Lung microvascular endothelial cell (primary cell): ENCODE results near the gene PTPN1. TPM values are rescaled to one million over a fixed set of nuclear protein-coding genes. Genes with fewer than 3 reads are reported as not detected.
"Not testable (repeated sequence)": the region's sequence is repeated elsewhere in the genome, so short reads cannot be mapped to it uniquely, and the experiment has no call there.

Experiments used
- DNase-seq, 2 donors: peaks; one replicate each; pipeline versions ENCODE4 v3.0.0 to v3.0.0-alpha.2; 2010; ENCODE audit warnings: low read depth in 2 of 2
- total RNA-seq: library from RNA; depleted of rRNA; stranded (reverse); fragments of >200 nt; gene quantifications from 2 replicates; pipeline ENCODE4 v1.2.1, GENCODE V29; 2014

The PTPN1 gene
- total RNA-seq, 1 donor from 2014 or later: 25.6 TPM

DNA sequence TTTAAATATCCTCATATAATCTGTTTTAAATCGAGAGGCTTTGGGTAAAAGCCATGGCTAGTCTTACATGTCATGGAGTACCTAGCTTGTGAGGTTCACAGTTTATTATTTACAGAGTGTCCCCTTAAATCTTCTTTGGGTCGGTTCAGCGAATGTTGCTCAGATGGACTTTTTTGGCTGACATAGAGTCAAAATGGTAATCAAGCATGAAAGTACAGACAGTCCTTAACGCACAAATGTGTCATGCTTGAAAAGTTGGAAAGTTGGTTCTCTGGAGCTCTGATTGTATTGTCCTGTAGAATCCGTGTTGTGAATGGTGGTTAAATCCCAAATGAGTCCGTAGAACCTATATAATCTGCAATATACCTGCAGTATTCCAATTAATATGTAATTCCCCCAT, 22.0 kb downstream of the PTPN1 start:
- no peak for DNase-seq

DNA sequence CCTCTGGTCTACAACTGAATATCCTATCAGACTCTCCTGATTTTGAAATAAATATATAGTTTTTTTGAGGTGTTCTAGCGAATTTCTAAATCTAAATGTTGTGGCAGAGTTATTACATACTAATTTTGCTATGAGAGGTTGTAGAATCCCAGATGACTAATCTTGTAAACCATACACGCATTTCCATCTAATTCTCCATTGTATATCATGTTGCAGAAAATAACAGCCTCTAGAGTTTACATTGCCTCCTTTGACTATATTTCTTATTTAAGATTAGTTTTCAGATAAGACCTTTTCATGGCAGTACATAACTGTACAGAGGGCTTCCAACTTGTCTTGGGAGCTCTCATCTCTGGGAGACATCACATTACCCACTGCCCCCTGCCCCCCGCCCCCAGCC, 22.9 kb downstream of the PTPN1 start:
- no peak for DNase-seq

DNA sequence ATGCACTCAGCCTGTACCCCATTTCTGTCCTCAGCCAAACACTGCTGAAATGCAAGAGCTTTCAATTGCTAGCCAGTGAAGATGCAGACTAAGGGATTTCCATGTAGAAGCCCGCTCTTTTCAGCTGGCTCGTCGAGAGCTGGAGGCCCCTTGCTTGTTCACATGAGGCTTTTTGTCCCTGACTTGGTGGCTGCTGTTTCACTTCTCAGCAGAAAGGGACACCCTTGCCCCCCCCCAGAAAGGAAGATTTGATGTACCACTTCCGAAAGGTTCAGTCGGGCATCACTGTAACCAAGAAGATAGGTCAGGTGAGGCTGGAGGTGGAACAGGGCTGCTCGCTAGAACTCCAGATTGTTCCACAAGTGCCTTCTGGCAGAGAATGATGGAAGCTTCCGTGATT, 23.3 kb downstream of the PTPN1 start:
- no peak for DNase-seq

DNA sequence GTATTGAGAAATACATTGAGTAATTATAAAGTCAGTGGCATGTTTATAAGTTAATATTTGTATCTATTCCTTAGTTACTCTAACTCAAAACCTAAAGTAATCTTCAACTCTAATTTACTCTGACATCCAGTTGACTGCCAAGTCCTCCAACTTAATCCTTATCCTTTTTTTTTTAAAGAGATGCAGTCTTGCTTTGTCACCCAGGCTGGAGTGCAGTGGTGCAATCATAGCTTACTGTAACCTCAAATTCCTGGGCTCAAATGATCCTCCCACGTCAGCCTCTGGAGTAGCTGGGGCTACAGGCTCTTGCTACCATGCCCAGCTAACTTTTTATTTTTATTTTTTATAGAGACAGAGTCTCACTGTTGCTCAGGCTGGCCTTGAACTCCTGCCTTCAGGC, 24.4 kb downstream of the PTPN1 start:
- no peak for DNase-seq

DNA sequence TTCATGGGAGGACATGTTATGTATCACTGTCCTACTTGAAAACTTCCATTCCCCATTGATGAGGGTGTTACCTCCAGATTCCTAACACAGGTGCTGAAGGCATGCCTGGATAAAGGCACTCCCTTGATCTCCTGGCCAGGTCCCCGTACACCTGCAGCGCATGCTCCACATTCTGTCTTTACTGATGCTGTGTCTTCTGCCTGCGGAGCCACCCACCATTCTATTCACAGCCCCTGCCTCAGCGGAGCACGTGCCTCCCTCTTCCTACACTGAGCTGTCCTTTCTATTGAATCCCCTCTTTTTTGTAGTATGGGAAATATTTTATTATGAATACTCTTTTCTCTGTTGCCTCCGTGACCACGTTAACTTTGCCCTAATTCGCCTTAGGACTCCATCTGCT, 25.0 kb downstream of the PTPN1 start:
- DNase-seq: no peak

DNA sequence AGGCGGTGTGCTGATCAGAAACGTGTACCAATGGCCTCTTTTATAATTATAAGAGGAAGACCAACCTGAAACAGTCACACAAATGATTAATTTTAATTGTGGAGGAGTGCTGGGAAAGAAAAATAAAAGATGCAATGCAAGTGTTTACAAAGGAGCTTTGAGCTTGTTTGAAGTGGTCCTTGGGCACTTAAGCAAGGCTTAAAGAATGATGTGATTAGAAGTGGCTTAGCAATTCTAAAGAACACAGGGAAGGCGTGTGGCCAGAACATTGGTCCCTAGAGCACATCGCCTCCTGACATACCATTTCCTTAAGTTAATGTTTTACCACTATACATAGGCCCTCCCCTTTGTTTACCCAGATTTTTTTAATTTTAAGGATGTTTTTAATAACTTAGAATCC, 26.1 kb downstream of the PTPN1 start:
- DNase-seq: no peak

DNA sequence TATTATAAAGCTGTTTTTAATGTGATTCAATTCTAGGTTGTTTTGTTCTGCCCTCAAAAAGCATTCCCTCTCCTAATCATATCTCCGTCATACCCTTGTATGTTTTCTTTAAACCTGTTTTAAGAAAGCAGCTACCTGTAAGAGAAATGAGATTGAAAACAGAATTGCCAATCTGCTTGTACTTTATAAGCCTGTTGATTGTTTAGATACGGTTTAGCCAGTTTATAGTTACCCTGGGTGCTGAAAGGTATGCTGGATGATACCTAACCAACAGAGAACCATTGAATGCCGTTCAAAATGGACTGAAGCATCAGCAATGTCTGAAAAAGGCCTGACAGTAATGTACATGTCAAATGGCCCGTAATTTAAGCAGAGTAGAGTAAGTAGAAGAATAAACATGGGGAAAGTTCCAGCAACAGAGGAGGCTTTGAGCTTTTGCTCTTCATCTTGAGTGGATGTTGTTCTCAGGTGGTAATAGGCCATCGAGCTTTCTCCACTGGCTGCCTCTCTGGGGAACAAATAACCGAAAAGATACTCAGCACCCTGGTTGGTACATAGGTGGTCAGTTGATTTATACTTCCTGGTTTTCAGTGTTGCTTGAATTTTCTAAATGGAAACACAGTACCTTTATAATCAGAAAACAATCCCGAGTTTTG, 27.5 kb downstream of the PTPN1 start:
- no peak for DNase-seq

DNA sequence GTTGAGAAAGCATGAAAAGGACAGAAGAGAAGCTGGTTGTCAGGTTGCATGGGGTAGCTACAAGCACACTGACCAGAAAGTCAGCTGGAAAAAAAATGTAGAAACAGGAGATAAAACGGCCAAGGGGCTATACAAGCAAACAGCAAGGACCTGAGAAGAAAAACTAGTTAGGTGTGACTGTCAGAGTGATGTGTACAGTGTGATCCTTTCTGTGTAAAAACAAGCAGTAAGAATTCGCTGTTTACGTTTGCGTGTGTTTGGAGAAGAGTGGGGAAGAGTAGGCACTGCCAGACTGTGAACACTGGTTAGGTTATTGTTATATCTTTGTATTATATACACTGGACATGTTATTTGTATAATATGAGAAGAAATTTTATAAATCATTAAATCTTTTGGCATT, 28.1 kb downstream of the PTPN1 start:
- no peak for DNase-seq

DNA sequence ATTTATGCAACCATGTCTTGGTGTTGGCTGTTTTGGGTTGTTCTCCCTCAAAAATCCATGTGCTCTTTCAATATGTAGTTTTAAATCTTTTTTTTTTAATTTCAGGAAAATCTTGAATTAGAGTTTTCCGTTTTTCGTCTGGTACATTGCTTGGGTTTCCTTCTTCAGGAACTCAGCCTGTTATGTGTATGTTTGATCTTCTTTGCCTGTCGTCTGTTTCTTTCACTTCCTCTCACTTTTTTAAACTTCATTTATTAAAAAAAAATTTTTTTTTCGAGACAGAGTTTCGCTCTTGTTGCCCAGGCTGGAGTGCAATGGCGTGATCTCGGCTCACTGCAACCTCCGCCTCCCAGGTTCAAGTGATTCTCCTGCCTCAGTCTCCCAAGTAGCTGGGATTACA, 29.6 kb downstream of the PTPN1 start:
- not testable (repeated sequence) for DNase-seq

DNA sequence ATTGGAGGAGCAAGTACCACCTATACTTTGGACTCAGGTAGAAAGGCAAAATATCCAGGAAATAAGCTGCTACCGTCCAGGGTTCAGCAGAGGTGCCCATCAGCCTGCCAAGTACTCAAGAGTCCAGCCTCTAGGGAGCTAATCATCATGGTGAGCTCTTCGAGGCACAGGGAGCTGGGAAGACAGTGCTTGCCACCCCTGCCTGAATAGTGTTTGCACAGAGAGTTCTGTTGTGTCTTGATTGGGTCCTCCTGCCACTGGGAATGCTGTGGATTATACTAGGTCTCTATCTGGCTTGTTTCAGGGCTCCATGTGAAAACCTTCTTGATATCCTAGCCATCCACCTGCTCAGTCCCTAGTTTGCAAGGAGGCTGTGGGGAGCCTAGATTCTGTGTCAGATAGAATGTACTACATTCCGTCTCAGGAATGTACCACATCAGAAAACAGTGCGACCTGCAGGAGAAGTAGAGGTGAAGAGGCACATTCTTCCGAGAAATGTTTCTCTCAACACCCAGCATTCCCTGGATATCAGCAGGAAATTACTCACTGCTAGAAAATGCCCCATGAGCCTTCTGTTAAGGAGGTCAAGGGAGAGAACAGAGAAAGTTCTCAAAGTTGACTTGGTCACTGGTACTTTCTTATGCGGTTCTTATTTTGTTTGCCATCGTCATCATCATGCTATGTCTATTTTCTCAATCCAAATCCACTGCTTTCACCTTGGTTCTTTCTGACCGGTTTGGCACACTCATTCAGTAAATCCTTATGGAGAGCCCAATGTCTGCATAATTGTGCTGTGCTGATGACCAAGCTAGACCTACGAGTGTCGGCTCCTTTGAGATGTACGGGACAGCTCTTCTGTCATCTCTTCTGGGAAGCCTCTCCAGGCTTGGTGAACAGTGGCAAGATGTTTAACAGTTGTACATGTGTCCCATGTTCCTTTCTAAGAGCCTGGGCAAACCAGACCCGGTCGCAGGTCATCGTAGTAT, 30.7 kb downstream of the PTPN1 start:
- peak in 1 of 2 donors; percentile 94 for DNase-seq

DNA sequence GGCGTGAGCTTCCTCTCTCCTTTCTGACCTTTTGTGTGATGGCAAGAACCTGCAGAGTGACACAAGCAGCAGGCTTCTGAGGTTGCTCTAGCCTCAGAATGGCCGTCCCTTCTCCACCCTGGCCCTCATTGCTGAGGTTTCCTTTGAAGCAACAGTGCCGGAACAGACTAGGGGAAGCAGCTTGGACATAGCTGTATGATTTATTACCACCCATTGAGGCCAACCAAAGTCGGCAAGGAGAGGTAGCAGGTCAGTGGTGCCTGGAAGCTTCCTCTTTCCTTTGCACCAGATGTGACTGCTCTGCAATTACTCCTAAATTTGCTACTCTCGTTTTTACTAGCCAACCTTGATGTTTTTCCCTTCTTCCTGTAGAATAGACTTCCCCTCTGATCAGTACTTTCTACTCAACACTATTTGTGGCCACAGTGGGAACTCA, 31.4 kb downstream of the PTPN1 start:
- DNase-seq: peak in 1 of 2 donors; percentile 82

DNA sequence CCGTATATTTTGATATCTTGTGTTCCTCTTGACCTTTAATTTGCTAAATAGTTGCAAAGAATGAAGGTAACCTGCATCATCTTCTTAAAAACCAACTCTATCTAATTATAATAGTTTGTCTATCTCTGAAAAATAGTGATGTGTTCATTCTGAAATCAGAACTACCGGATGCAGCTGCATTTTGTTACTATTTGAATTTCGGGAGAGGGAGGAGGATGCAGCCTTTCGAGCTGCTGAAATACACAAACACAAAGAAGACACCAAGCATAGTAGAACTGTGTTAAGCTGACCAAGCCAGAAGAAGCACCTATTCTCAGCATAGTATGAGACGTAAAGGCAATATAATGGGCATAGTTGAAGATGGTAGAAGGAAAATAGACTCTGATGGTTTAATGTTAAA, 33.1 kb downstream of the PTPN1 start:
- DNase-seq: peak in 1 of 2 donors; percentile 53

DNA sequence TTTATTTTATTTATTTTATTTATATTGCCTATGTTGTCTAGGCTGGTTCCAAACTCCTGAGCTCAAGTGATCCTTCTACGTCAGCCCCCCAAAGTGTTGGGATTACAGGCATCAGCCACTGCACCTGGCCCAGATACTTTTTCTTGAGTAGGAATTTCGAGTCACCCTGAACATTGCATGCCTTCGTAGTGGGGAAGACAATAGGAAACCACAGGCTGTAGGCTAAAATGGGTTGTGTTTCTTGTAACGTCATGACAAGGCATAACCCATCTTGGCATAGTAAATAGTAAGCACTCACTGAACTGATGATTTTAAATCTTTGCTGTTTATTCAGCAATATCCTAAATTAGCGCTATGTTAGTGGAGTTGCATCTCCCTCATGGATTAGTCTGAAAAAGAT, 34.9 kb downstream of the PTPN1 start:
- DNase-seq: no peak

DNA sequence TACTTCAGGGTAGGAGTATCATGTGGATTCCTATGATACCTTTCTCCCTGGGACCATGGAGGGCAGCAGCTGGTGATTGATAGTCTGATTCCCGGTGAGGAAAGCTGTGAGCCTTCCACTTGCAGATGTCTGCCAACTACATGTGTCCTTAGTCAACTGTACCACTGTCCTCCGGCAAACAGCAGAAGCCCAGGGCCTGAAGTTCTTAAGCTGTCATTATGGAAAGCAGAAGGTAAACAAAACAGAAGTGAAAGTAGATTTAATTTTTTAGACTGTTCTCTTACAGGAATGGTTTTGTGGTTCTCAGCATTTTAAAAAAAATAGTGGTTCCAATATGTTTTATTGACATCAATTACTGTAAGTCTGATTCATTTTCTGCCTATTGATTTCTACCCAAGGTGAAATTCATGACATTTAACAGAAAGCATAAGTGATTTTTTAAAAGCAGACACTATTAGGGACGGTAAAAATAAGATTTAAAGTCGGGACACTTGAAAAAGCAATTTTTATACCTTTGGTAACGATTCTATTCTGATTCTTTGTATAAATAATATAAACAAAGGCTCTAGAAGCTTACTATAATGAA, 36.6 kb downstream of the PTPN1 start:
- DNase-seq: no peak

DNA sequence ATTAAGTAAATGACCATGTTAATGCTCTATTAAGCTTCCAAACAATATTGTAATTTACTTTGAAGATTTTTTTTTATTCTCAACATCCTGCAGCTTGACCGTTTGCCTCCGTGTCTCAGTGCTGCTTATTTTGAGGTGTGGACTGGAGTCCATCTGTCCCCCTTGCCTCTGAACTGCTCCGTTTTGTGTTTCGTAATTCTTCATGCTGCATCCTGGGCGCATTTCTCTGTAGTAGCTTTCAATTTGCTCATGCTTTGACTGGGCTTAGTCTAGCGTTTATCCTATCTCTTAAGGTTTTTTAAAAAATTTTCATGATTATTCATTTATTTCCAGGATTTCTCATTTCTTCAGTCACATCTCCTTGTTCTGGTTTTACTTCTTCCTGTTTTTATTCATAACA, 37.8 kb downstream of the PTPN1 start:
- no peak for DNase-seq

DNA sequence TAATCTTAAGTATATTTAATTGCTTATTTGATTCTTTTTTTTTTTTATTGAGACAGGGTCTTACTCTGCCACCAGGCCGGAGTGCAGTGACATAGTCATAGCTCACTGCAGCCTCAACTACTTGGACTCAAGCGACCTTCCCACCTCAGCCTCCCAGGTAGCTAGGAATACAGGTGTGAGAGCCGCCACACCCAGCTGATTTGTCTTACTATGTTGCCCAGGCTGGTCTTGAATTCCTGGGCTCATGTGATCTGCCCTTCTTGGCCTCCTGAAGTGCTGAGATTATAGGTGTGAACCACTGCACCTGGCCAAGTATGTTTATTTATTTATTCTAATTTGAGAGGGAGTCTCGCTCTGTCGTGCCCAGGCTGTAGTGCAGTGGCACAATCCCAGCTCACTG, 38.2 kb downstream of the PTPN1 start:
- no peak for DNase-seq

DNA sequence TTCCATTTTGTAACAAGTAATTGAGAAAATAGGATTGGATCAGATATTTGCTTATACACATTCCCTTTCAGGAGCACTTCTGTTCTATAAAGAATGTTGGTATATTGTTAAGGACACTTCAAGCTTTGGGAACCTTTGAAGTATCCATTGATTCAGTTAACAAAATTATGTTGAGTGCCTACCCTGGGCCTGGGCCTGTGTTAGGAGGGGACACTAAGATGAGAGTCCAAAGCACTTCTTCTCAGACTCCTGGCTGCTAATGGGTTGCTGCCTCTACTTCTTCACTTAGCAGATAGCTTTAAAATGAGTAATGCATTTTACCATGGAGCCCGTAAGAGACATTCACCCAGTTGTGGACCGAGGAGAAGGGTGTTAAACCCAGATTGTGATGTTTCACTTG, 40.3 kb downstream of the PTPN1 start:
- no peak for DNase-seq

DNA sequence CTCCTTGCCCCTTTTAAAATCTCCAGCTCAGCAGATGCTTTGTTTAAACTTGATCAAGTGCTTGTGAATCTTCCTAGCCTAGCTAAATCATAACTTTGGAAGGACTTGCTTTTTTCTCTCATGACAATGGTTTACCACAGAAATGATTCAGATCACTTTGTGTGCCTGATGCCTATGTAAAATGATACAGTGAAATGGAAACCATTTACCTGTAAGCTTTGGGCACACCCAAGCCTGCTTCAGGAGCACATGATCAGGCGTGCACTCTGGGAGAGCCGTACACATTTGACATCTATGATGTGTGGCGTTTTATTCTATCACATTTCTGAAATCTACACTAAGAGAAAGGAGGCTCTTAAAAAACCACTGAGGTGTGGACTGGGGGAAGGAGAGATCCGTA, 41.1 kb downstream of the PTPN1 start:
- DNase-seq: no peak

DNA sequence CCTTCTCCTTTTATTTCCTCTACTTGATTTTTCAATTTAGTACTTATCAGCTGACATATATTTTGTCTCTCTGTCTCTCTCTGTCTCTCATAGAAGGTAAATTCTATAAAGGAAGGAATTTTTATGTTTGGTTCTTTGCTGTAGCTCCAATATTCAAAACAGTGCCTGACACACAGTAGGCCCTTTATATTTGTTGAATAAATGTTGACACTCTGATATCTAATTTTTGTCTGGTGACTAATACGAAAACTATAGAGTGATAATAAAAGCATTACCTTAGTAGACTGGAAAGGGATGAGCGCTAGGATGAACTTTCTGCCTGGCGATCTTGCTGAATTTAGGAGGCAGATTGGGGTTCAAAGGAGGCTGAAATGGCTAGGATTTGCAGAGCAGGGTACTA, 42.8 kb downstream of the PTPN1 start:
- DNase-seq: no peak

DNA sequence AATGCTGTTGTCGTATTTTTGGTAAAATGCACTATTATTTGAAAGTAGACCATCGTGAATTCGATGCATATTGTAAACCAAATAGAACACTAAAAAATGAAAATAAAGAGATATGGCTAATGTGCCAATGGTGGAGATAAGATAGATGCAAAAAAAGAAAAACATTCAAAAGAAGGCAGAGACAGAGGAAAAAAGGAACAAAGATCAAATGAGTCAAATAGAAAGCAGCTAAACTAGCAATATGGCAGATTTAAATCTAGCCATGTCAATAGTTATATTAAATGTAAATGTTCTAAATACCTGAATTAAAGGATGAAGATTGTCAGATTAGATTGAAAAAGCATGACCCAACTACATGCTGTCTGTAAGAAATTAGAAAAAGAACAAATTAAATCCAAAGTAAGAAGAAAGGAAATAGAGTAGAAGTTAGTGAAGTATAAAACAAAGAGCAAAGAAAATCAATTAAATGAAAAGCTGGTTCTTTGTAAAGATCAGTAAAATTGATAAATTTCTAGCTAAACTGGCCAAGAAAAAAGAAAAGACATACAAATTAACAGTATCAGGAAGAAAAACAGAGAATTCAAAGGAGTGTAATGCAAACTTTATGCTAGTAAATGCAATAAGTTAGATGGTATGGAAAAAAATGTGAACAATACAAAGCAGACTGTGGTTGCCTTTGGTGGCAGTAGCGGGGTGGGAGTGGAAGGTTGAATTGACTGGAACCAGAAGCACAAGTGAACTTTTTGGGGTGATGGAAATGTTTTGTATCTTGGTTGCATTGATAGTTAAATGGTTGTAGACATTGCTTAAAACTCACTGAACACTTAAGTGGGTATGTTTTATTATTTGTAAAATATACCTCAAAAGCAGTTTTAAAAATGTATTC, 44.8 kb downstream of the PTPN1 start:
- no peak for DNase-seq

DNA sequence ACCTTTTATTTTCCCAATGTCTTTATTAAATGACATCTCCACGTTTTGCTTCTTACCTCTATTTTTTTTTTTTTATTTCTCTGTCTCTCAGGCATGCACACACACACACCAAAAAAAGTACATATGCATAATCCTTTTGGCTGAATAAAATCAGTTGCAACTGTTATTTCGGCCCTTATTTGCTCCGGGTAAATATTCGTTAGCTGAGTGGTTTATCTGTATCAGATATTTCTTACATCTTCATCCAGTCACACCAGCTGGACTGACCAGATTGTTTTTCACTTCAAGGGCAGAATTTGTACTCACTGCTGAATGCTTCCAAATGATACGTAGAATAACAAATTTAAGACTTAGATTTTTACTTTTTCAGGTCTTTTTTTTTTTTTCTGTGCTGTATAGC, 45.5 kb downstream of the PTPN1 start:
- no peak for DNase-seq
